ENCODE measurements around the gene PSMB3.

Gene PSMB3

GRCh38 chr17:38740044-38740443 is 12.5 kb upstream of the PSMB3 start:
- no peak overlapping the region for H3K27ac ChIP-seq
- TF ChIP-seq CTCF (conservative IDR thresholded peaks at IDR 0.05) = no peak

- peak overlapping the region; percentile 74 for H3K27ac ChIP-seq
Observed at GRCh38 chr17:38740806-38741205, 11.7 kb upstream of the PSMB3 start.

GRCh38 chr17:38741461-38741860 is 11.1 kb upstream of the PSMB3 start:
- peak overlapping the region; percentile 74 for H3K27ac ChIP-seq
- no peak for TF ChIP-seq CTCF (conservative IDR thresholded peaks at IDR 0.05)

More at GRCh38 chr17:38740806-38741205, 11.7 kb upstream of the PSMB3 start:
- TF ChIP-seq CTCF (conservative IDR thresholded peaks at IDR 0.05) = no peak

- TF ChIP-seq CTCF (conservative IDR thresholded peaks at IDR 0.05) = no peak
- H3K27ac ChIP-seq = peak overlapping the region; percentile 74
Observed at GRCh38 chr17:38741921-38742410, 10.6 kb upstream of the PSMB3 start.

GRCh38 chr17:38742411-38743308 is 9.9 kb upstream of the PSMB3 start:
- peak overlapping the region; percentile 74 for H3K27ac ChIP-seq
- TF ChIP-seq CTCF (conservative IDR thresholded peaks at IDR 0.05) = no peak

- H3K27ac ChIP-seq = peak overlapping the region; percentile 74
- TF ChIP-seq CTCF (conservative IDR thresholded peaks at IDR 0.05) = no peak
Observed at GRCh38 chr17:38743556-38744171, 8.9 kb upstream of the PSMB3 start.

- H3K27ac ChIP-seq = peak overlapping the region; percentile 92; the same call in 1 of the 2 replicates
- no peak for TF ChIP-seq CTCF (conservative IDR thresholded peaks at IDR 0.05)
Observed at GRCh38 chr17:38745545-38745944, 7.0 kb upstream of the PSMB3 start.
